Adipose tissue (tissue), 3 donors: Measurements from ENCODE around the gene RDH5. TPM values are rescaled to one million over a fixed set of nuclear protein-coding genes. Genes with fewer than 3 reads are reported as not detected.
"Not testable (repeated sequence)": the region's sequence is repeated elsewhere in the genome, so short reads cannot be mapped to it uniquely, and the experiment has no call there.

Experiments
- H3K27ac ChIP-seq: one replicate; pipeline ENCODE4 v1.5.1; 2013; ENCODE audit warnings: low read depth, low read length
- WGBS, 3 donors: extraction: QIAGEN DNeasy Blood & Tissue Kit; methylation state at CpG; one replicate each; pipeline ENCODE4 v1.1.7; 2013; 5-methylcytosine and 5-hydroxymethylcytosine counted together
- polyA plus RNA-seq, 3 donors: library from polyadenylated mRNA; stranded (reverse); fragments of 200-250 nt; gene quantifications; one replicate each; pipeline ENCODE4 v1.2.3, GENCODE V29; 2013
- donor health status: healthy with polysubstance abuse.
- donor health status: Bipolar disorder and iron deficiency.
- donor health status: healthy.

RDH5 gene
- polyA plus RNA-seq, 3 donors = 9.1 to 172 (median 48.9) TPM

- H3K27ac ChIP-seq = no peak overlapping the region
Measured at GRCh38 chr12:55737581-55738122, 17.5 kb downstream of the RDH5 start.

GRCh38 chr12:55738123-55739024 is 18.2 kb downstream of the RDH5 start:
- no peak overlapping the region for H3K27ac ChIP-seq
- WGBS, 3 donors = 1 to 3% (median 2%) methylated on average over 14 of the region's 14 CpGs

More at GRCh38 chr12:55737581-55738122, 17.5 kb downstream of the RDH5 start:
- WGBS, 3 donors = 10 to 15% (median 11%) methylated on average over 4 of the region's 4 CpGs

GRCh38 chr12:55739025-55739378 is 18.8 kb downstream of the RDH5 start:
- H3K27ac ChIP-seq = no peak overlapping the region
- 71 to 81% (median 79%) methylated on average over 2 of the region's 2 CpGs for WGBS, 3 donors

- 13 to 25% (median 23%) methylated on average over 3 of the region's 3 CpGs for WGBS, 3 donors
Measured at GRCh38 chr12:55741931-55742680, 21.9 kb downstream of the RDH5 start.

GRCh38 chr12:55742719-55743405 is 22.7 kb downstream of the RDH5 start, which contains the start of gene GDF11:
GDF11 (plus strand) TSS chr12:55743122; CDS start chr12:55743317, 195 bp downstream.
- H3K27ac ChIP-seq = no peak within 1 kb of the TSS
- WGBS, 3 donors = 0 to 1% (median 1%) methylated on average over 17 to 43 of the region's 53 CpGs

More at GRCh38 chr12:55741931-55742680, 21.9 kb downstream of the RDH5 start:
- no peak overlapping the region for H3K27ac ChIP-seq

GRCh38 chr12:55743406-55744339 is 23.5 kb downstream of the RDH5 start:
- no peak overlapping the region for H3K27ac ChIP-seq
- 0 to 1% (median 0%) methylated on average over 61 to 73 of the region's 73 CpGs for WGBS, 3 donors

- no peak overlapping the region for H3K27ac ChIP-seq
- WGBS, 3 donors = 16 to 39% (median 16%) methylated on average over 11 of the region's 11 CpGs
Measured at GRCh38 chr12:55744340-55745030, 24.3 kb downstream of the RDH5 start.

GRCh38 chr12:55745361-55746173 is 25.4 kb downstream of the RDH5 start:
- 19 to 28% (median 22%) methylated on average over 11 to 13 of the region's 13 CpGs for WGBS, 3 donors
- H3K27ac ChIP-seq = peak overlapping the region; percentile 22

- 37 to 46% (median 45%) methylated on average over 3 of the region's 3 CpGs for WGBS, 3 donors
- H3K27ac ChIP-seq = peak overlapping the region; percentile 22
Measured at GRCh38 chr12:55746174-55746912, 26.1 kb downstream of the RDH5 start.

- H3K27ac ChIP-seq = no peak overlapping the region
Measured at GRCh38 chr12:55746913-55747231, 26.7 kb downstream of the RDH5 start.

- no peak overlapping the region for H3K27ac ChIP-seq
- 90 to 92% (median 91%) methylated on average over 18 of the region's 18 CpGs for WGBS, 3 donors
Measured at GRCh38 chr12:55748230-55748993, 28.2 kb downstream of the RDH5 start.

- 63 to 67% (median 63%) methylated on average over 2 of the region's 2 CpGs for WGBS, 3 donors
- H3K27ac ChIP-seq = no peak overlapping the region
Measured at GRCh38 chr12:55755246-55755645, 35.1 kb downstream of the RDH5 start.

GRCh38 chr12:55757701-55758100 is 37.5 kb downstream of the RDH5 start:
- 75 to 82% (median 75%) methylated on average over 2 of the region's 2 CpGs for WGBS, 3 donors
- H3K27ac ChIP-seq = no peak overlapping the region

GRCh38 chr12:55758575-55758974 is 38.4 kb downstream of the RDH5 start:
- WGBS, 3 donors = 98 to 99% (median 99%) methylated on average over 4 of the region's 4 CpGs
- not testable (repeated sequence) for H3K27ac ChIP-seq

- WGBS, 3 donors = 92 to 97% (median 93%) methylated on average over 6 of the region's 6 CpGs
- H3K27ac ChIP-seq = no peak overlapping the region
Measured at GRCh38 chr12:55760663-55761062, 40.5 kb downstream of the RDH5 start.
